GM23248 (cell line): ENCODE measurements around the gene PXT1. TPM values are rescaled to one million over a fixed set of nuclear protein-coding genes. Genes with fewer than 3 reads are reported as not detected.

Experiments
- DNase-seq: peaks from one replicate; pipeline ENCODE4 v3.0.0-alpha.2; 2015
- H2AFZ ChIP-seq: fragments of 200-600 bp; sonication (generic); 2 replicates; pipeline ENCODE4 v1.6.1; 2016; ENCODE audit warnings: antibody characterized with exemption
- H3F3A ChIP-seq: fragments of 200-600 bp; sonication (generic); 2 replicates; pipeline ENCODE4 v1.6.1; 2016; ENCODE audit warnings: mild to moderate bottlenecking, antibody characterized with exemption, mixed run types; ENCODE audit not compliant: insufficient read depth
- H3K27ac ChIP-seq: fragments of 200-600 bp; sonication (generic); 2 replicates; pipeline ENCODE4 v1.5.1; 2016; ENCODE audit warnings: mild to moderate bottlenecking
- H3K27me3 ChIP-seq: fragments of 200-600 bp; sonication (generic); replicated peaks from 2 replicates; pipeline ENCODE4 v1.6.1; 2016; ENCODE audit warnings: mild to moderate bottlenecking; ENCODE audit not compliant: insufficient read depth
- H3K36me3 ChIP-seq: fragments of 200-600 bp; sonication (generic); 2 replicates; pipeline ENCODE4 v1.6.1; 2016; ENCODE audit warnings: low read depth, mild to moderate bottlenecking
- H3K4me1 ChIP-seq: fragments of 200-600 bp; sonication (generic); 2 replicates; pipeline ENCODE4 v1.6.1; 2016; ENCODE audit warnings: mild to moderate bottlenecking; ENCODE audit not compliant: insufficient read depth
- H3K4me2 ChIP-seq: fragments of 200-600 bp; sonication (generic); one replicate; pipeline ENCODE4 v1.6.1; 2016; ENCODE audit warnings: mild to moderate bottlenecking; ENCODE audit not compliant: unreplicated experiment
- H3K4me3 ChIP-seq: fragments of 200-600 bp; sonication (generic); 2 replicates; pipeline ENCODE4 v1.5.1; 2016; ENCODE audit warnings: mild to moderate bottlenecking
- H3K79me2 ChIP-seq: fragments of 200-600 bp; sonication (generic); 2 replicates; pipeline ENCODE4 v1.6.1; 2016; ENCODE audit warnings: mild to moderate bottlenecking; ENCODE audit not compliant: insufficient read depth
- H3K9ac ChIP-seq: fragments of 200-600 bp; sonication (generic); 2 replicates; pipeline ENCODE4 v1.6.1; 2016; ENCODE audit warnings: mild to moderate bottlenecking
- H3K9me2 ChIP-seq: fragments of 200-600 bp; sonication (generic); 2 replicates; pipeline ENCODE4 v1.6.1; 2016; ENCODE audit warnings: mixed run types, mild to moderate bottlenecking, moderate library complexity; ENCODE audit not compliant: insufficient read depth
- H3K9me3 ChIP-seq: fragments of 200-600 bp; sonication (generic); one replicate; pipeline ENCODE4 v1.6.1; 2017; ENCODE audit warnings: low read depth
- H4K20me1 ChIP-seq: fragments of 200-600 bp; sonication (generic); 2 replicates; pipeline ENCODE4 v1.6.0; 2016; ENCODE audit not compliant: insufficient read depth
- EZH2 ChIP-seq: fragments of 200-600 bp; sonication (generic); IDR thresholded peaks from 2 replicates; pipeline ENCODE4 v1.6.1; 2018; ENCODE audit warnings: antibody characterized with exemption, mild to moderate bottlenecking; ENCODE audit not compliant: insufficient read depth, poor library complexity, severe bottlenecking
- EZH2phosphoT487 ChIP-seq: fragments of 200-600 bp; sonication (generic); IDR thresholded peaks from 2 replicates; pipeline ENCODE4 v1.6.1; 2018; ENCODE audit warnings: antibody characterized with exemption, moderate library complexity, mild to moderate bottlenecking, low read depth; ENCODE audit not compliant: insufficient read depth
- WGBS, 2 experiments: methylation state at CpG; one replicate each; pipeline ENCODE4 v1.1.6; 2015 to 2017; ENCODE audit warnings: low lambda C conversion rate in 2 of 2, low coverage in 1 of 2; ENCODE audit errors: missing lambda C conversion rate in 2 of 2; 5-methylcytosine and 5-hydroxymethylcytosine counted together
- in situ Hi-C: fragments of 300-500 bp; cut with MboI; formaldehyde crosslinking; loops from 2 replicates; pipeline ENCODE4 v1.15.0; 2020
- polyA plus RNA-seq: library from polyadenylated mRNA; unstranded; fragments of >200 nt; fragmentation: Nextera tagmentation; extraction: Ambion mirVana; gene quantifications from 2 replicates; pipeline ENCODE4 v1.2.1, GENCODE V29; 2016
- total RNA-seq: library from RNA; depleted of rRNA; stranded (reverse); fragments of >200 nt; shearing (Covaris generic); gene quantifications from 2 replicates; pipeline ENCODE4 v1.2.3, GENCODE V29; 2014

PXT1 gene
- total and polyA plus RNA-seq, 2 experiments from 2014 or later: not detected

DNA sequence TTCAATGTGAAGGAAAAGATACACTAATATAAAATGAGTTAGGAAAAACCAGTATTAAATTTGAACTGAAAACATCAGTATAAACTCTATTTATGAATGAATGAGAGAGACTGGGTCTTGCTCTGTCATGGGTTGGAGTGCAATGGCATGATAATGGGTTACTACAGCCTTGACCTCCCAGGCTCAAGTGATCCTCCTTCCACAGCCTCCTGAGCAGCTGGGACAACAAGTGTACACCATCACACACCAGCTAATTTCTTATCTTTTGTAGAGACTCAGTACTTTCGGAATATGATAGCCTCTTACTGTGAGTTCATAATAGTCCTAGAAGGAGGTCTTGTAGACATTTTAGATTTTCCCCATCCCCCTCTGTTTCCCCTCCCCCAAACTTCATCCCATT is 21.6 kb upstream of the PXT1 start:
- Histone ChIP-seq H3K4me3 (no peak overlapping the region), H3K9ac (no peak overlapping the region), H4K20me1 (peaks cover 10% of the 10 kb centered on the region; the same call in 1 of the 2 replicates), H3K4me1 (peaks cover 13% of the 10 kb centered on the region), H2AFZ (no peak overlapping the region), H3K27ac (peak overlapping the region; percentile 33; the same call in 1 of the 2 replicates), H3K79me2 (peaks cover 99% of the 10 kb centered on the region), H3K27me3 (no peaks in the 10 kb centered on the region), H3K9me3 (no peaks in the 10 kb centered on the region), H3F3A (peaks cover 27% of the 10 kb centered on the region), H3K4me2 (no peak overlapping the region), H3K9me2 (no peaks in the 10 kb centered on the region), H3K36me3 (0 out of 2 replicates have a peak, but pooled peaks cover 3% of the 10 kb centered on the region)
- in situ Hi-C loops: no loop called here
- no peak for DNase-seq
- WGBS, 2 experiments: 100% methylated on average over 1 of the region's 1 CpG
- TF ChIP-seq EZH2phosphoT487: no peak
- no peak for TF ChIP-seq EZH2

DNA sequence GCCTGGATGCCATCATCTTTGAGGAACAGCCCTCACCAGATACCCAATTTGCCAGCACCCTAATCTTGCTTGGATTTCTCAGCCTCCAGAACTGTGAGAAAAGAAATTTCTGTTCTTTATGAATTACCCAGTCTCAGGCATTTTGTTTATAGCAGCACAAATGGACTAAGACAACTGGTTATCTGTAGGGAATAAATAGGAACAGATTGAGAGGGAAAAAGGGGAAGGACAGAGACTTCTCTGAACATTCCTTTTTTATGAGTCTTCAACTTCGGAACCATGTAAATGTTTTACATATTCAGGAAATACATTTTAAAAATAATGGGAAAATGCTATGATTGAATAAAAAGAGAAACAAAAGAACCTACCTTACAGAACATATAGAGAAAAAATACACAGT is 21.0 kb upstream of the PXT1 start:
- H3K79me2 ChIP-seq: peaks cover 99% of the 10 kb centered on the region
- H3F3A ChIP-seq: peaks cover 27% of the 10 kb centered on the region
- H3K9me2 ChIP-seq: no peaks in the 10 kb centered on the region
- peak; percentile 53 for DNase-seq
- H3K4me2 ChIP-seq: peak overlapping the region; percentile 54
- no peak overlapping the region for H3K4me3 ChIP-seq
- no peak overlapping the region for H3K9ac ChIP-seq
- H3K27ac ChIP-seq: peak overlapping the region; percentile 33
- 0 out of 2 replicates have a peak, but pooled peaks cover 3% of the 10 kb centered on the region for H3K36me3 ChIP-seq
- no peaks in the 10 kb centered on the region for H3K27me3 ChIP-seq
- in situ Hi-C loops: no loop called here
- peaks cover 13% of the 10 kb centered on the region for H3K4me1 ChIP-seq
- TF ChIP-seq EZH2 (no peak), EZH2phosphoT487 (no peak)
- peaks cover 13% of the 10 kb centered on the region; the same call in 1 of the 2 replicates for H4K20me1 ChIP-seq
- 0 to 4% methylated on average over 1 of the region's 1 CpG for WGBS, 2 experiments
- no peaks in the 10 kb centered on the region for H3K9me3 ChIP-seq
- H2AFZ ChIP-seq: no peak overlapping the region

DNA sequence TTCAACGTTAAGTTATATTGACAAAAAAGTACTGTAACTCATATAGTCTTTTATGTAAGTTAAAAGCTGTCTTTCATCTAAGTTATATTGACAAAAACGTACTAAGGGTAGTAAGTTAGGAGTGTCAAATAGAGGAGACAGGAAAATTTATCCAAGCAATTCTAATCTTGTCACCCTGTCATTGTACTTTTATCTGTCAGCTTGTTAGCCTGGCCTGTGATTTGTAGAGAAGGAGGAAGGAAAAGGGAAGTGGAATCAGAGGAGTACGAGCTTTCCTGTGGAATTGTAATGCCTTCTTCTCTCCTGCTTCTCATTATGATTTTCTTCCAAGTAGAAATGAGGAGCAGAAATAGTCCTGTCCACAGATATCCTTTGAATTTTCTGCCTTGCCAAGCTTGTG is 19.0 kb upstream of the PXT1 start:
- Histone ChIP-seq H3K79me2 (peaks cover 100% of the 10 kb centered on the region), H3K9me2 (no peaks in the 10 kb centered on the region)
- 62 to 67% methylated on average over 3 of the region's 3 CpGs for WGBS, 2 experiments

DNA sequence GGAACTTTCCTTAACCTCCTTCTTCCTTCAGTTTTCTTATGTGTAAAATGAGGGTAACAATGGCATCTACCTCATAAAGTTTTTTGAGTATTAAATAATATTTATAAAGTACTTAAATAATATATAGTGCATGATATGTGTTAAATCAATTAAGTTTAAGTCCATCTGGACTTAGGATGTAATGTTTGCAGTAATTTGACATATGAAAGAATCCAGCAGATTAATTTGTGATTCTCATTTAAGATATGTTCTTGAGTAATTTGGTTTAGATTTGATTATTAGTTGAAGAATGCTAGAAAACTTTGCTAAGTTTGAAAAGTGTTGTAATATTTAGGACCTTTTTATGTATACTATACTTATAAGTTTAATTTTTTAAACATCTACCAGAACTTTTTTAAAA is 18.3 kb upstream of the PXT1 start:
- no peak overlapping the region for H2AFZ ChIP-seq
- H3K4me3 ChIP-seq: no peak overlapping the region
- in situ Hi-C loops: no loop called here
- no peak for TF ChIP-seq EZH2phosphoT487
- no peak for TF ChIP-seq EZH2
- peaks cover 13% of the 10 kb centered on the region for H3K4me1 ChIP-seq
- no peak overlapping the region for H3K9ac ChIP-seq
- H3K79me2 ChIP-seq: peaks cover 100% of the 10 kb centered on the region
- H3K27ac ChIP-seq: no peak overlapping the region
- H3K36me3 ChIP-seq: 0 out of 2 replicates have a peak, but pooled peaks cover 7% of the 10 kb centered on the region
- H4K20me1 ChIP-seq: peaks cover 13% of the 10 kb centered on the region; the same call in 1 of the 2 replicates
- H3K9me3 ChIP-seq: no peaks in the 10 kb centered on the region
- no peak overlapping the region for H3K4me2 ChIP-seq
- no peaks in the 10 kb centered on the region for H3K27me3 ChIP-seq
- H3K9me2 ChIP-seq: no peaks in the 10 kb centered on the region
- DNase-seq: no peak
- H3F3A ChIP-seq: peaks cover 27% of the 10 kb centered on the region

More for the DNA sequence above, 19.0 kb upstream of the PXT1 start:
- Histone ChIP-seq H3K9me3 (no peaks in the 10 kb centered on the region), H2AFZ (no peak overlapping the region), H3K27ac (no peak overlapping the region), H3K36me3 (0 out of 2 replicates have a peak, but pooled peaks cover 7% of the 10 kb centered on the region), H3K4me3 (no peak overlapping the region), H4K20me1 (peaks cover 13% of the 10 kb centered on the region; the same call in 1 of the 2 replicates), H3K4me2 (no peak overlapping the region), H3K9ac (no peak overlapping the region), H3K27me3 (no peaks in the 10 kb centered on the region), H3F3A (peaks cover 27% of the 10 kb centered on the region), H3K4me1 (peaks cover 13% of the 10 kb centered on the region)
- DNase-seq: no peak
- in situ Hi-C loops: no loop called here
- TF ChIP-seq EZH2 (no peak), EZH2phosphoT487 (no peak)

DNA sequence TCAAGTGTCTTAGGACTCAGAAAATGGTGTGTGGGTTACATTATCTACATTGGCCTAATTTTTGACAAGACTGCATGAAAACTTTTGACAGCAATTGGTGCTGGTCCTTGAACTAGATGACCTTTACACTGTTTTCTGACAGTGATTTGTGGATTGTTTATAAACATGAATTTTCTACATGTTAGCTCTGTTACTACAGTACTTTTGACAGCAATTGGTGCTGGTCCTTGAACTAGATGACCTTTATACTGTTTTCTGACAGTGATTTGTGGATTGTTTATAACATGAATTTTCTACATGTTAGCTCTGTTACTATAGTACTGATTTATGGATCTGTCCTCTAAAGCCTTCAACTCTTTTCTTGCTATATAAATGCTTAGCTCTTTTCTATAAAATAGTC is 16.8 kb upstream of the PXT1 start:
- Histone ChIP-seq H3K27ac (no peak overlapping the region), H3F3A (peaks cover 26% of the 10 kb centered on the region), H3K4me1 (peaks cover 13% of the 10 kb centered on the region), H3K36me3 (0 out of 2 replicates have a peak, but pooled peaks cover 7% of the 10 kb centered on the region), H3K9me2 (no peaks in the 10 kb centered on the region), H2AFZ (no peak overlapping the region), H3K9me3 (no peaks in the 10 kb centered on the region), H3K4me2 (no peak overlapping the region), H3K79me2 (peaks cover 100% of the 10 kb centered on the region), H3K27me3 (no peaks in the 10 kb centered on the region), H3K9ac (no peak overlapping the region), H4K20me1 (peaks cover 13% of the 10 kb centered on the region; the same call in 1 of the 2 replicates), H3K4me3 (no peak overlapping the region)
- DNase-seq: no peak
- TF ChIP-seq EZH2: no peak
- TF ChIP-seq EZH2phosphoT487: no peak
- in situ Hi-C loops: no loop called here
